Endothelial cell of umbilical vein (primary cell): ENCODE data around the gene SCGN. TPM values are rescaled to one million over a fixed set of nuclear protein-coding genes. Genes with fewer than 3 reads are reported as not detected.

Experiments
- BruUV-seq: library from RNA; stranded (reverse); fragments of 400-500 nt; replicated peaks from 2 replicates; lab custom pipeline; 2021; lab: Mats Ljungman, UMichigan
- CTCF ChIA-PET: fragments of 300-600, 350-600 bp; sonication (Branson Sonifier 250); formaldehyde crosslinking; loops from one replicate; lab custom pipeline; 2021; ENCODE audit warnings: antibody characterized with exemption, inconsistent platforms; lab: Charles Lee
- POLR2A ChIA-PET: fragments of 300-600, 350-600 bp; sonication (Branson Sonifier 250); formaldehyde crosslinking; loops from one replicate; lab custom pipeline; 2021; ENCODE audit warnings: antibody characterized with exemption, inconsistent platforms; lab: Charles Lee
- DNase-seq: peaks from one replicate; pipeline ENCODE4 v3.0.0-alpha.2; 2011; ENCODE audit warnings: low read depth, low spot score
- FAIRE-seq: peaks from 2 replicates; lab custom pipeline; 2011; peaks lifted over from hg19 to GRCh38; lab: Jason Lieb, UNC
- H2AFZ ChIP-seq: 2 replicates; pipeline ENCODE4 v1.6.0; 2012; ENCODE audit warnings: low read depth, low read length, control low read depth, inconsistent platforms
- H3K27ac ChIP-seq: 2 replicates; pipeline ENCODE4 v1.5.1; 2011; ENCODE audit warnings: low read depth, mild to moderate bottlenecking, control low read depth, low read length, moderate library complexity; ENCODE audit not compliant: insufficient read depth
- H3K27me3 ChIP-seq, 2 experiments: 2 replicates each; pipeline versions ENCODE4 v1.6.0 to v1.6.1; 2011; ENCODE audit warnings: low read length in 2 of 2, mixed read lengths in 1 of 2; ENCODE audit not compliant: control insufficient read depth in 2 of 2, insufficient read depth in 2 of 2
- H3K36me3 ChIP-seq, 2 experiments: 2 replicates in 1 of 2; 3 replicates in 1 of 2; pipeline ENCODE4 v1.5.1; 2011; ENCODE audit warnings: low read length in 2 of 2, mild to moderate bottlenecking in 1 of 2, moderate library complexity in 1 of 2; ENCODE audit not compliant: control insufficient read depth in 2 of 2, insufficient read depth in 2 of 2; ENCODE audit errors: extremely low read depth in 1 of 2
- H3K4me1 ChIP-seq: 3 replicates; pipeline ENCODE4 v1.5.1; 2011; ENCODE audit warnings: mild to moderate bottlenecking, low read length; ENCODE audit not compliant: control insufficient read depth, insufficient read depth; ENCODE audit errors: extremely low read depth
- H3K4me2 ChIP-seq: 2 replicates; pipeline ENCODE4 v1.6.1; 2011; ENCODE audit warnings: low read length, control low read depth, mixed read lengths; ENCODE audit not compliant: insufficient read depth
- H3K4me3 ChIP-seq, 3 experiments: fragments of 200-600 bp in 1 of 3; sonication (generic), shearing (Covaris generic) in 1 of 3; replicated peaks in 1 of 3; 2 replicates each; pipeline ENCODE4 v1.5.1; 2011 to 2016; ENCODE audit warnings: control low read depth in 3 of 3, low read length in 3 of 3, mild to moderate bottlenecking in 2 of 3, inconsistent platforms in 1 of 3, low read depth in 1 of 3, moderate library complexity in 1 of 3; ENCODE audit not compliant: insufficient read depth in 1 of 3
- H3K79me2 ChIP-seq: 2 replicates; pipeline ENCODE4 v1.6.0; 2012; ENCODE audit warnings: low read length, inconsistent platforms; ENCODE audit not compliant: control insufficient read depth, insufficient read depth
- H3K9ac ChIP-seq: replicated peaks from 2 replicates; pipeline ENCODE3; 2011; ENCODE audit warnings: low read length, control low read depth; ENCODE audit not compliant: insufficient read depth; ENCODE audit errors: extremely low read depth
- H3K9me1 ChIP-seq: replicated peaks from 3 replicates; pipeline ENCODE4 v1.6.0; 2011; ENCODE audit warnings: mild to moderate bottlenecking, low read length; ENCODE audit not compliant: control insufficient read depth, insufficient read depth; ENCODE audit errors: extremely low read depth
- H3K9me3 ChIP-seq: replicated peaks from 2 replicates; pipeline ENCODE4 v1.5.1; 2012; ENCODE audit warnings: low read length, inconsistent platforms; ENCODE audit not compliant: control insufficient read depth, insufficient read depth
- H4K20me1 ChIP-seq: replicated peaks from 2 replicates; pipeline ENCODE3; 2011; ENCODE audit warnings: mild to moderate bottlenecking, low read length; ENCODE audit not compliant: control insufficient read depth, insufficient read depth; ENCODE audit errors: extremely low read depth
- EZH2 ChIP-seq: IDR thresholded peaks from 2 replicates; pipeline ENCODE4 v1.6.1; 2012; ENCODE audit warnings: borderline replicate concordance, low read depth, mild to moderate bottlenecking, moderate library complexity, low read length, inconsistent platforms; ENCODE audit not compliant: severe bottlenecking
- GATA2 ChIP-seq: IDR thresholded peaks from 2 replicates; pipeline ENCODE4 v1.7.0; 2011; ENCODE audit warnings: low read depth, mild to moderate bottlenecking, moderate library complexity, mixed read lengths, low read length; ENCODE audit not compliant: insufficient read length, insufficient read depth
- JUN ChIP-seq: IDR thresholded peaks from 2 replicates; pipeline ENCODE4 v1.6.1; 2011; ENCODE audit warnings: borderline replicate concordance, low read depth; ENCODE audit not compliant: insufficient read length, insufficient read depth
- MYC ChIP-seq: IDR thresholded peaks from one replicate; pipeline ENCODE4 v1.6.1; 2011; ENCODE audit warnings: mild to moderate bottlenecking, low read depth, low read length
- POLR2A ChIP-seq: IDR thresholded peaks from 2 replicates; pipeline ENCODE4 v1.6.1; 2012; ENCODE audit warnings: low read depth, mild to moderate bottlenecking, control low read depth, low read length
- POLR2AphosphoS5 ChIP-seq: IDR thresholded peaks from 2 replicates; pipeline ENCODE4 v1.6.1; 2012; ENCODE audit warnings: low read depth, mild to moderate bottlenecking, control low read depth, low read length, moderate library complexity; ENCODE audit not compliant: insufficient read depth
- dilution Hi-C: fragments of 300-500 bp; cut with MboI; formaldehyde crosslinking; loops from one replicate; pipeline ENCODE4 v1.15.0; 2019; ENCODE audit warnings: low sequenced_read_pairs; ENCODE audit not compliant: extremely low pct_ligation_motif_present
- intact Hi-C: fragments of 100-400 bp; cut with micrococcal nuclease; formaldehyde crosslinking; loops from one replicate; pipeline ENCODE4 v1.10.0; 2022
- polyA plus RNA-seq, 4 experiments: library from polyadenylated mRNA; depleted of rRNA in 3 of 4; stranded (reverse) in 3 of 4; unstranded in 1 of 4; fragments of >200 nt; gene quantifications; 2 replicates each; pipeline versions ENCODE4 v1.2.1 to v1.2.3, GENCODE V29; 2011 to 2012; ENCODE audit warnings: missing spikeins in 1 of 4
- total RNA-seq: library from RNA; stranded (reverse); gene quantifications from 2 replicates; pipeline ENCODE4 v1.2.3, GENCODE V29; 2021
- TF ChIP-seq, protein P1 (sequence below), 2 donors: IDR thresholded peaks; 1 replicate in 1 of 2; 2 replicates in 1 of 2; pipeline ENCODE4 v1.5.1; 2011; ENCODE audit warnings: low read length in 2 of 2, mild to moderate bottlenecking in 2 of 2, moderate library complexity in 2 of 2, control low read depth in 1 of 2, inconsistent platforms in 1 of 2, low read depth in 1 of 2; ENCODE audit not compliant: insufficient read depth in 1 of 2; ENCODE audit errors: extremely low read depth in 1 of 2

Gene SCGN
- total and polyA plus RNA-seq, 2 donors (not counting 3 experiments of a cell fraction or from before 2014, with no cell fraction given) = not detected

DNA sequence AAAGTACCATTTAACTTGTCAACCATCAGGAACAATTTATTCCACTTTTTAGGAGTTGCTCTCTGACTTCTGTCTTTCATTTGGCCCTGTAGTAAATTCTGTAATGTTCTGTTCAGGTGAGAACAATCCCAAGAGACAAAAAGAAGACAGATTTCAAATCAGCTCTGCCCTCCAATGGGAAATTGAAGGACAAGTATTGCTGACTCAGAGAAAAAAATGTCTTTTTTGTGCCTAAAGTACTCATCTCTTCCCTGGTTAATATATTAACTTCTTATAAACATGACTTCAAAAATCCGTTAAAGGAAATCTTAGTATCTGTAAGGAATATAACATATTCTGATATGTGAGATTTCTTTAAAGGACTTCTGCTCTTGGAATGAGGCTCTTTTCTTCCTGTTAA, 38.6 kb upstream of the SCGN start:
- H3K27me3 ChIP-seq = no peaks in the 10 kb centered on the region
- FAIRE-seq = no peak
- ChIA-PET CTCF (interaction anchor here (0.9 kb wide), 1 partner anchor 105 kb away, joined by 3 read pairs; no protein-coding TSS in a partner anchor), POLR2A (no interaction called here)
- no peak overlapping the region for H3K4me3 ChIP-seq
- H4K20me1 ChIP-seq = no peaks in the 10 kb centered on the region
- H3K79me2 ChIP-seq = no peaks in the 10 kb centered on the region
- no peaks in the 10 kb centered on the region for H3K9me1 ChIP-seq
- intact Hi-C loops = no loop called here
- no peak overlapping the region for H3K4me2 ChIP-seq
- TF ChIP-seq JUN = no peak
- no peak for TF ChIP-seq GATA2
- TF ChIP-seq EZH2 = no peak
- TF ChIP-seq POLR2A = no peak
- TF ChIP-seq POLR2AphosphoS5 = no peak
- TF ChIP-seq MYC = no peak
- TF ChIP-seq, protein P1, sequence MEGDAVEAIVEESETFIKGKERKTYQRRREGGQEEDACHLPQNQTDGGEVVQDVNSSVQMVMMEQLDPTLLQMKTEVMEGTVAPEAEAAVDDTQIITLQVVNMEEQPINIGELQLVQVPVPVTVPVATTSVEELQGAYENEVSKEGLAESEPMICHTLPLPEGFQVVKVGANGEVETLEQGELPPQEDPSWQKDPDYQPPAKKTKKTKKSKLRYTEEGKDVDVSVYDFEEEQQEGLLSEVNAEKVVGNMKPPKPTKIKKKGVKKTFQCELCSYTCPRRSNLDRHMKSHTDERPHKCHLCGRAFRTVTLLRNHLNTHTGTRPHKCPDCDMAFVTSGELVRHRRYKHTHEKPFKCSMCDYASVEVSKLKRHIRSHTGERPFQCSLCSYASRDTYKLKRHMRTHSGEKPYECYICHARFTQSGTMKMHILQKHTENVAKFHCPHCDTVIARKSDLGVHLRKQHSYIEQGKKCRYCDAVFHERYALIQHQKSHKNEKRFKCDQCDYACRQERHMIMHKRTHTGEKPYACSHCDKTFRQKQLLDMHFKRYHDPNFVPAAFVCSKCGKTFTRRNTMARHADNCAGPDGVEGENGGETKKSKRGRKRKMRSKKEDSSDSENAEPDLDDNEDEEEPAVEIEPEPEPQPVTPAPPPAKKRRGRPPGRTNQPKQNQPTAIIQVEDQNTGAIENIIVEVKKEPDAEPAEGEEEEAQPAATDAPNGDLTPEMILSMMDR (IDR thresholded peaks at IDR 0.05; ENCODE audit: extremely low read depth in 1 of 2, insufficient read depth in 1 of 2, low read depth in 1 of 2, low read length in 2 of 2) = no peak
- no TSS peak for BruUV-seq
- dilution Hi-C loops = no loop called here
- H3K9ac ChIP-seq = no peak overlapping the region
- H2AFZ ChIP-seq = no peak overlapping the region
- H3K4me1 ChIP-seq = no peaks in the 10 kb centered on the region
- no peak for DNase-seq
- H3K9me3 ChIP-seq = no peaks in the 10 kb centered on the region
- H3K36me3 ChIP-seq = no peaks in the 10 kb centered on the region
- no peak overlapping the region for H3K27ac ChIP-seq
